Dermis microvascular lymphatic vessel endothelial cell (primary cell): ENCODE data around the gene SSTR5. TPM values are rescaled to one million over a fixed set of nuclear protein-coding genes. Genes with fewer than 3 reads are reported as not detected.
A peak's percentile ranks its signal among the peaks of the same experiment; 100 is the strongest.

Experiments used
- DNase-seq, 2 donors: peaks; one replicate each; pipeline versions ENCODE4 v3.0.0 to v3.0.0-alpha.2; 2010; ENCODE audit warnings: low read depth in 2 of 2
- total RNA-seq: library from RNA; depleted of rRNA; stranded (reverse); fragments of >200 nt; gene quantifications from 2 replicates; pipeline ENCODE4 v1.2.1, GENCODE V29; 2014

SSTR5 gene
- total RNA-seq, 1 donor from 2014 or later, result 0.13 TPM

- peak in 1 of 2 donors; percentile 13 for DNase-seq
Measured at GRCh38 chr16:1102921-1103635, 30.5 kb downstream of the SSTR5 start.

GRCh38 chr16:1103636-1103980 is 31.1 kb downstream of the SSTR5 start:
- DNase-seq, result no peak

- peak; percentile 24 to 66 for DNase-seq
Measured at GRCh38 chr16:1105888-1106620, 33.5 kb downstream of the SSTR5 start.

GRCh38 chr16:1106659-1107058 is 34.1 kb downstream of the SSTR5 start:
- DNase-seq, result no peak

GRCh38 chr16:1107141-1107540 is 34.6 kb downstream of the SSTR5 start:
- no peak for DNase-seq

- no peak for DNase-seq
Measured at GRCh38 chr16:1107731-1108130, 35.2 kb downstream of the SSTR5 start.

GRCh38 chr16:1108299-1109252 is 36.0 kb downstream of the SSTR5 start:
- no peak for DNase-seq

GRCh38 chr16:1109648-1110047 is 37.1 kb downstream of the SSTR5 start:
- no peak for DNase-seq

GRCh38 chr16:1112506-1113184 is 40.1 kb downstream of the SSTR5 start:
- no peak for DNase-seq

GRCh38 chr16:1113489-1113888 is 40.9 kb downstream of the SSTR5 start:
- no peak for DNase-seq

GRCh38 chr16:1113889-1114526 is 41.5 kb downstream of the SSTR5 start:
- DNase-seq, result no peak

- DNase-seq, result no peak
Measured at GRCh38 chr16:1116693-1117077, 44.1 kb downstream of the SSTR5 start.

- DNase-seq, result no peak
Measured at GRCh38 chr16:1117176-1117900, 44.8 kb downstream of the SSTR5 start.

GRCh38 chr16:1117926-1118325 is 45.4 kb downstream of the SSTR5 start:
- no peak for DNase-seq

- DNase-seq, result no peak
Measured at GRCh38 chr16:1119129-1119528, 46.6 kb downstream of the SSTR5 start.

GRCh38 chr16:1119766-1120576 is 47.4 kb downstream of the SSTR5 start:
- DNase-seq, result no peak

- DNase-seq, result no peak
Measured at GRCh38 chr16:1120577-1120941, 48.0 kb downstream of the SSTR5 start.

- DNase-seq, result no peak
Measured at GRCh38 chr16:1121009-1121408, 48.5 kb downstream of the SSTR5 start.

GRCh38 chr16:1121601-1122397 is 49.3 kb downstream of the SSTR5 start:
- DNase-seq, result no peak
